OCI-LY7 (cell line): ENCODE data around the gene OTOF. TPM values are rescaled to one million over a fixed set of nuclear protein-coding genes. Genes with fewer than 3 reads are reported as not detected.

ENCODE experiments used
- BruUV-seq: library from RNA; stranded (reverse); fragments of 400-500 nt; replicated peaks from 2 replicates; lab custom pipeline; 2021; lab: Mats Ljungman, UMichigan
- CTCF ChIA-PET: fragments of 300-600 bp; sonication (Branson Sonifier 250); formaldehyde crosslinking; loops from one replicate; lab custom pipeline; 2022; ENCODE audit warnings: antibody characterized with exemption; ENCODE audit not compliant: unreplicated experiment; lab: Charles Lee
- POLR2A ChIA-PET: fragments of 300-600 bp; sonication (Branson Sonifier 250); formaldehyde crosslinking; loops from one replicate; lab custom pipeline; 2022; ENCODE audit warnings: antibody characterized with exemption; lab: Charles Lee
- DNase-seq: peaks from one replicate; pipeline ENCODE4 v3.0.0-alpha.2; 2015; ENCODE audit warnings: low spot score
- H2AFZ ChIP-seq: fragments of 200-600 bp; sonication (generic), shearing (Covaris generic); 2 replicates; pipeline ENCODE4 v1.6.1; 2014; ENCODE audit warnings: mild to moderate bottlenecking, antibody characterized with exemption, low read length, moderate library complexity
- H3K27ac ChIP-seq: fragments of 200-600 bp; sonication (generic); 2 replicates; pipeline ENCODE4 v1.5.1; 2014; ENCODE audit warnings: mixed run types, low read depth, mild to moderate bottlenecking, moderate library complexity, low read length, inconsistent platforms; ENCODE audit not compliant: poor library complexity, severe bottlenecking
- H3K36me3 ChIP-seq: fragments of 200-600 bp; sonication (generic); 2 replicates; pipeline ENCODE4 v1.6.1; 2014; ENCODE audit warnings: mild to moderate bottlenecking, antibody characterized with exemption, low read length, moderate library complexity, mixed read lengths; ENCODE audit not compliant: insufficient read depth
- H3K4me1 ChIP-seq: fragments of 200-600 bp; sonication (generic); 2 replicates; pipeline ENCODE4 v1.5.1; 2014; ENCODE audit warnings: mild to moderate bottlenecking, low read length; ENCODE audit not compliant: insufficient read depth, poor library complexity, severe bottlenecking
- H3K4me2 ChIP-seq: fragments of 200-600 bp; sonication (generic); 2 replicates; pipeline ENCODE4 v1.6.1; 2014; ENCODE audit warnings: mild to moderate bottlenecking, low read length
- H3K4me3 ChIP-seq: fragments of 200-600 bp; sonication (generic); 2 replicates; pipeline ENCODE4 v1.5.1; 2014; ENCODE audit warnings: mild to moderate bottlenecking, low read depth, low read length; ENCODE audit not compliant: poor library complexity, severe bottlenecking
- H3K79me2 ChIP-seq: fragments of 200-600 bp; sonication (generic); 2 replicates; pipeline ENCODE4 v1.6.1; 2016; ENCODE audit warnings: low read depth, mild to moderate bottlenecking, low read length, moderate library complexity, mixed read lengths; ENCODE audit not compliant: insufficient read depth
- H3K9me2 ChIP-seq: fragments of 200-600 bp; sonication (generic); 2 replicates; pipeline ENCODE4 v1.6.1; 2016; ENCODE audit warnings: mild to moderate bottlenecking, low read length, mixed read lengths; ENCODE audit not compliant: insufficient read depth
- H3K9me3 ChIP-seq: fragments of 200-600 bp; sonication (generic); 2 replicates; pipeline ENCODE4 v1.6.1; 2014; ENCODE audit warnings: mild to moderate bottlenecking, mixed run types, low read length, mixed read lengths
- H4K20me1 ChIP-seq: fragments of 200-600 bp; sonication (generic); 2 replicates; pipeline ENCODE4 v1.6.1; 2014; ENCODE audit warnings: mild to moderate bottlenecking, antibody characterized with exemption, low read length, moderate library complexity, mixed read lengths; ENCODE audit not compliant: insufficient read depth
- CTCF ChIP-seq: fragments of 200-600 bp; sonication (generic); conservative IDR thresholded peaks from 2 replicates; pipeline ENCODE4 v1.5.1; 2014; ENCODE audit warnings: mild to moderate bottlenecking, antibody characterized with exemption, low read length, moderate library complexity, mixed read lengths
- EZH2phosphoT487 ChIP-seq: fragments of 200-600 bp; sonication (generic); IDR thresholded peaks from 2 replicates; pipeline ENCODE4 v1.6.1; 2018; ENCODE audit warnings: low read depth, borderline replicate concordance, mild to moderate bottlenecking, mixed run types, antibody characterized with exemption, low read length, moderate library complexity, mixed read lengths
- intact Hi-C: fragments of 100-400 bp; cut with micrococcal nuclease; formaldehyde crosslinking; loops from one replicate; pipeline ENCODE4 v1.10.0; 2022; ENCODE audit not compliant: unreplicated experiment
- total RNA-seq, 2 experiments: library from RNA; depleted of rRNA in 1 of 2; stranded (reverse); fragments of >200 nt in 1 of 2; shearing (Covaris generic) in 1 of 2; gene quantifications; 2 replicates each; pipeline ENCODE4 v1.2.3, GENCODE V29; 2014 to 2022

OTOF gene
- total RNA-seq, 2 experiments from 2014 or later = not detected

DNA sequence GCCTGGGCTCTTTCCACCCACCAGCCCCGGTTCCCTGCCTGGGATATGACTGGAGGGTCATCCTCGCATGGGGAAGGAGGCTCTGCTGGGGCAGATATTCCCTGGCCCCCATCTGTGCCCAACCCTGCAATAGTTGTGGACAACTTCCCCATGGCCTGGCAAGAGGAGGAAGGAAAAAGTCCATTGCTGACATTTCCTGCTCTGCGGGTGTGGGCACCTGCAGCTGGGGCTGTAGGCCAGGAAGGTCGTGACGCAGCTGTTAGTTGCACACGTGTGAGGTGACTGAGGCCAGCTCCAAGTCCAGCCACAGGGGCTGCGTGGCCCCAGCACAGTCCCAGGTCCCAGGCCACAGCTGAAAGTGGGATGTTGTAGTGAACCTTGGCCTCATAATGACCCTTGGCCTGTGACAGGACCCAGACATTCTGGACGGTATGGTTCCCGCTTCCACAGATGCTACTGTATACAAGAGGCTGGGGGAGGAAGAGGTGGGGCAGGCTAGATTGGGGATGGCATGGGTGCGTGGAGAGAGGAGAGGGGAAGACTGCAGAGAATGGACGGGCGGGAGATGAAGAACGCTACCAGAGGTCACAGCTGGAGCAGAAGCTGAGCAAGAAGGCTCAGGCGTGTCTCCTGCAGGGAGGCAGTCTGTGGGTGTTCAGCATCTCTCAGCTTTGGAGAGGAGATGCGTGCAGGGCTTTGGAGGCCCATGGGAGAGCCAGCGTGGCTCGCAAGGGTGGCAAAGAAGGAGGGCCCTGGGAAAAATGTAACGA is 22.1 kb downstream of the OTOF start:
- no peaks in the 10 kb centered on the region for H3K79me2 ChIP-seq
- ChIA-PET CTCF (no interaction called here), POLR2A (no interaction called here)
- H2AFZ ChIP-seq = no peak overlapping the region
- no peaks in the 10 kb centered on the region for H4K20me1 ChIP-seq
- no peak overlapping the region for H3K4me3 ChIP-seq
- H3K9me3 ChIP-seq = no peaks in the 10 kb centered on the region
- intact Hi-C loops = no loop called here
- TF ChIP-seq EZH2phosphoT487 (no peak), CTCF (no peak)
- no peak overlapping the region for H3K4me2 ChIP-seq
- no TSS peak for BruUV-seq
- H3K4me1 ChIP-seq = no peaks in the 10 kb centered on the region
- H3K27ac ChIP-seq = no peak overlapping the region
- no peak for DNase-seq
- no peaks in the 10 kb centered on the region for H3K36me3 ChIP-seq
- H3K9me2 ChIP-seq = no peaks in the 10 kb centered on the region

DNA sequence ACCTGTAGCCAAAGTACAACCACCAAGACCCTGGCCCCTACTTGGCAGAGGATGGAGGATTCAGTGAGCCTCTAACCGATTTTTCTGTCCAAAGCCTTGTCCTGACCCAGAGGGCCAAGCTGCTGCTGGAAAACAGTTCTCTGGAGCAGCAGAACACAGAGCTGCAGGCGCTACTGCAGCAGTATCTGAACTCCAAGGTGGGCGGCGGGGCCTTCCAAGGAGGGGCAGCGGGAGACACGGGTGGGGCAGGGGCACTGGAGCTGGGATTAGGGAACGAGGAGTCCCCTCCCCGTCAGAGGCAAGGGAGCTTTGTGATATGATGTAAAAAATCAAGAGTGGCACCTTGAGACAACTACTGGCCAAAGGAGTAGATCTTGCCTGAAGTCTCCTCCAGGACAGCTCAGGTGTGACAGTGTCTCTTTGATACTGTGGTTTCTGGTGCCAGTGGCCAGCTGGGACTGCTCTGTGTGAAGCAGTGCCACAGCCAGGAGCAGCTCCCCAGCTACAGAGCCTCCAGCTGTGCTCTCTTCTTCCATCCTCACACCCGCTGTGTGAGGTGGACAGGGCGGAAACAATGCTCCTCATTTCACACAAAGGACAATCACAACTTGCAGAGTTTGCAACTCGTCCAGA is 22.8 kb downstream of the OTOF start:
- no peak overlapping the region for H3K4me3 ChIP-seq
- H3K79me2 ChIP-seq = no peaks in the 10 kb centered on the region
- TF ChIP-seq CTCF = no peak
- TF ChIP-seq EZH2phosphoT487 = no peak
- ChIA-PET CTCF (no interaction called here), POLR2A (no interaction called here)
- DNase-seq = no peak
- no TSS peak for BruUV-seq
- intact Hi-C loops = no loop called here
- no peaks in the 10 kb centered on the region for H3K9me3 ChIP-seq
- no peak overlapping the region for H3K27ac ChIP-seq
- H4K20me1 ChIP-seq = no peaks in the 10 kb centered on the region
- no peaks in the 10 kb centered on the region for H3K9me2 ChIP-seq
- no peaks in the 10 kb centered on the region for H3K36me3 ChIP-seq
- no peaks in the 10 kb centered on the region for H3K4me1 ChIP-seq
- no peak overlapping the region for H3K4me2 ChIP-seq
- H2AFZ ChIP-seq = no peak overlapping the region

- Histone ChIP-seq H3K4me2 (no peak overlapping the region), H3K4me3 (no peak overlapping the region), H3K27ac (no peak overlapping the region), H3K4me1 (no peaks in the 10 kb centered on the region), H3K36me3 (no peaks in the 10 kb centered on the region), H4K20me1 (no peaks in the 10 kb centered on the region), H3K9me3 (no peaks in the 10 kb centered on the region), H2AFZ (no peak overlapping the region), H3K79me2 (no peaks in the 10 kb centered on the region), H3K9me2 (no peaks in the 10 kb centered on the region)
- ChIA-PET POLR2A (no interaction called here), CTCF (no interaction called here)
- BruUV-seq = no TSS peak
- no peak for DNase-seq
- TF ChIP-seq CTCF = no peak
- no peak for TF ChIP-seq EZH2phosphoT487
- intact Hi-C loops = no loop called here
Observed at GRCh38 chr2:26454561-26455001, 23.3 kb downstream of the OTOF start.
